A673 (cell line): Measurements from ENCODE around the gene C8G. TPM values are rescaled to one million over a fixed set of nuclear protein-coding genes. Genes with fewer than 3 reads are reported as not detected.

Experiments used
- BruUV-seq: library from RNA; stranded (reverse); fragments of 400-500 nt; replicated peaks from 2 replicates; lab custom pipeline; 2021; lab: Mats Ljungman, UMichigan
- CTCF ChIA-PET: fragments of 300-600 bp; sonication (Branson Sonifier 250); formaldehyde crosslinking; loops from one replicate; lab custom pipeline; 2022; ENCODE audit warnings: antibody characterized with exemption; lab: Charles Lee
- POLR2A ChIA-PET: fragments of 300-600 bp; sonication (Branson Sonifier 250); formaldehyde crosslinking; loops from one replicate; lab custom pipeline; 2022; ENCODE audit warnings: antibody characterized with exemption; ENCODE audit not compliant: low non-redundant PET; lab: Charles Lee
- DNase-seq: peaks from one replicate; pipeline ENCODE4 v3.0.0-alpha.2; 2015; ENCODE audit warnings: low spot score
- H3K27ac ChIP-seq: fragments of 200-600 bp; sonication (generic); 2 replicates; pipeline ENCODE4 v1.5.1; 2016; ENCODE audit warnings: mixed run types, low read depth, mild to moderate bottlenecking, mixed read lengths, antibody characterized with exemption, low read length; ENCODE audit not compliant: poor library complexity, severe bottlenecking
- H3K27me3 ChIP-seq: fragments of 200-600 bp; sonication (generic); replicated peaks from 2 replicates; pipeline ENCODE4 v1.6.1; 2017; ENCODE audit warnings: mixed run types, low read depth, mild to moderate bottlenecking, mixed read lengths, antibody characterized with exemption, low read length; ENCODE audit not compliant: insufficient read depth, poor library complexity
- H3K36me3 ChIP-seq: fragments of 200-600 bp; sonication (generic); 2 replicates; pipeline ENCODE4 v1.6.1; 2016; ENCODE audit warnings: mixed run types, mild to moderate bottlenecking, mixed read lengths, antibody characterized with exemption, low read length; ENCODE audit not compliant: insufficient read depth, poor library complexity, severe bottlenecking
- H3K4me1 ChIP-seq: fragments of 200-600 bp; sonication (generic); 2 replicates; pipeline ENCODE4 v1.6.1; 2017; ENCODE audit warnings: mixed run types, mild to moderate bottlenecking, mixed read lengths, antibody characterized with exemption, low read length; ENCODE audit not compliant: insufficient read depth, poor library complexity, severe bottlenecking
- H3K4me3 ChIP-seq: fragments of 200-600 bp; sonication (generic); 2 replicates; pipeline ENCODE4 v1.5.1; 2016; ENCODE audit warnings: low read depth, mixed run types, mild to moderate bottlenecking, mixed read lengths, low read length; ENCODE audit not compliant: poor library complexity, severe bottlenecking
- H3K9me3 ChIP-seq: fragments of 200-600 bp; sonication (generic); 2 replicates; pipeline ENCODE4 v1.6.1; 2016; ENCODE audit warnings: mixed run types, low read depth, mild to moderate bottlenecking, mixed read lengths, antibody characterized with exemption, low read length; ENCODE audit not compliant: poor library complexity, severe bottlenecking
- CTCF ChIP-seq: fragments of 300-800, 200-600 bp; sonication (generic); conservative IDR thresholded peaks from 2 replicates; pipeline ENCODE4 v1.5.1; 2017; ENCODE audit warnings: low read depth, mild to moderate bottlenecking, antibody characterized with exemption, low read length, moderate library complexity, mixed read lengths
- EZH2 ChIP-seq: fragments of 200-600 bp; sonication (generic); IDR thresholded peaks from 2 replicates; pipeline ENCODE4 v1.6.1; 2017; ENCODE audit warnings: borderline replicate concordance, low read depth, mild to moderate bottlenecking, mixed read lengths, antibody characterized with exemption, low read length; ENCODE audit not compliant: poor library complexity, severe bottlenecking
- intact Hi-C: fragments of 100-400 bp; cut with micrococcal nuclease; formaldehyde crosslinking; loops from one replicate; pipeline ENCODE4 v1.10.0; 2022; ENCODE audit not compliant: unreplicated experiment
- total RNA-seq: library from RNA; stranded (reverse); gene quantifications from 2 replicates; pipeline ENCODE4 v1.2.3, GENCODE V29; 2021

C8G gene
- total RNA-seq, 1 experiment from 2014 or later: 0.75 TPM

- Histone ChIP-seq H3K27ac (no peak overlapping the region), H3K9me3 (no peaks in the 10 kb centered on the region), H3K36me3 (no peaks in the 10 kb centered on the region), H3K4me1 (no peaks in the 10 kb centered on the region), H3K27me3 (no peaks in the 10 kb centered on the region), H3K4me3 (no peak overlapping the region)
- ChIA-PET POLR2A (no interaction called here), CTCF (no interaction called here)
- no peak for DNase-seq
- intact Hi-C loops: no loop called here
- TF ChIP-seq CTCF (no peak), EZH2 (no peak)
- no TSS peak for BruUV-seq
Observed at GRCh38 chr9:136952321-136952850, 7.3 kb downstream of the C8G start.

DNA sequence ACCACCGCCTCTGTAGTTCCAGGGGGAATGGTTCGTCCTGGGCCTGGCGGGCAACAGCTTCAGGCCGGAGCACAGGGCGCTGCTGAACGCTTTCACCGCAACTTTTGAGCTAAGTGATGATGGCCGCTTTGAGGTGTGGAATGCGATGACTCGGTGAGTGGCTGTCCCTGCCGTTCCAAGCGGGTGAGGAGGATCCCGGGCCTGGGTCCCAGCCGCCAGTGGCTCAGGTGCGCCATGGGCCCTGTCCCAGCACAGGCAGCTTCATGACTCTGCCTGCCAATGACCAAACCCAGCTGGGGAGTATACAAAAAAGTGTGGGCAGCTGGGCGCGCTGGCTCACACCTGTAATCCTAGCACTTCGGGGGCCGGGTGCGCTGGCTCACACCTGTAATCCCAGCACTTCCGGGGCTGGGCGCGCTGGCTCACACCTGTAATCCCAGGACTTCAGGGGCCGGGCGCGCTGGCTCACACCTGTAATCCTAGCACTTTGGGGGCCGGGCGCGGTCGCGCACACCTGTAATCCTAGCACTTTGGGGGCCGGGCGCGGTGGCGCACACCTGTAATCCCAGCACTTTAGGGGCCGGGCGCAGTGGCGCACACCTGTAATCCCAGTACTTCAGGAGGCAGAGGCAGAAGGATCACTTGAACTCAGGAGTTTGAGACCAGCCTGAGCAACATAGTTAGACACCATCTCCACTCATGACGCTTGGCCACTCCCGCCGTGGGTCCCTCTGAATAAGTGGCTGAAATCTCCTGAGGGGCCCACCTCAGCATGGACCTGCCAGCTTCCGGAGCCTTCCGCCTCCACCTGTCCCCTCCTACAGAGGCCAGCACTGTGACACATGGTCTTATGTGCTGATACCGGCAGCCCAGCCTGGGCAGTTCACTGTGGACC is 8.1 kb downstream of the C8G start:
- no peaks in the 10 kb centered on the region for H3K27me3 ChIP-seq
- no peaks in the 10 kb centered on the region for H3K9me3 ChIP-seq
- DNase-seq: no peak
- no TSS peak for BruUV-seq
- TF ChIP-seq EZH2 (no peak), CTCF (no peak)
- no peaks in the 10 kb centered on the region for H3K4me1 ChIP-seq
- intact Hi-C loops: no loop called here
- H3K36me3 ChIP-seq: no peaks in the 10 kb centered on the region
- H3K27ac ChIP-seq: no peak overlapping the region
- CTCF ChIA-PET: no interaction called here
- H3K4me3 ChIP-seq: no peak overlapping the region
- POLR2A ChIA-PET: no interaction called here

- no peaks in the 10 kb centered on the region for H3K36me3 ChIP-seq
- ChIA-PET CTCF (no interaction called here), POLR2A (no interaction called here)
- H3K27ac ChIP-seq: no peak overlapping the region
- no peak for DNase-seq
- H3K9me3 ChIP-seq: no peaks in the 10 kb centered on the region
- TF ChIP-seq CTCF: no peak
- no peak for TF ChIP-seq EZH2
- no TSS peak for BruUV-seq
- H3K4me1 ChIP-seq: no peaks in the 10 kb centered on the region
- H3K27me3 ChIP-seq: no peaks in the 10 kb centered on the region
- intact Hi-C loops: no loop called here
- H3K4me3 ChIP-seq: no peak overlapping the region
Observed at GRCh38 chr9:136953771-136954269, 8.8 kb downstream of the C8G start.
